Thyroid gland (tissue), 4 donors: ENCODE data around the gene FCHSD2.
A peak's percentile ranks its signal among the peaks of the same experiment; 100 is the strongest.

Experiments used
- CTCF ChIP-seq, 6 experiments: fragments of 200-600 bp in 3 of 6; fragments of 450-650 bp in 3 of 6; sonication (generic) in 3 of 6; IDR thresholded peaks; one replicate each; pipeline ENCODE4 v1.5.1; 2016 to 2019; ENCODE audit warnings: antibody characterized with exemption in 6 of 6, mild to moderate bottlenecking in 2 of 6, inconsistent platforms in 1 of 6, moderate library complexity in 1 of 6
- POLR2A ChIP-seq, 2 donors: fragments of 450-650 bp; IDR thresholded peaks; one replicate each; pipeline ENCODE4 v1.6.1; 2017; ENCODE audit warnings: antibody characterized with exemption in 2 of 2, mild to moderate bottlenecking in 2 of 2, moderate library complexity in 1 of 2

- peak; percentile 17 to 54 for TF ChIP-seq POLR2A (IDR thresholded peaks at IDR 0.05)
- no peak for TF ChIP-seq CTCF (IDR thresholded peaks at IDR 0.05)
Observed at GRCh38 chr11:73143126-73143838, 1.2 kb upstream of the FCHSD2 start.
